ENCODE measurements around the gene CDC42EP5. TPM values are rescaled to one million over a fixed set of nuclear protein-coding genes. Genes with fewer than 3 reads are reported as not detected.
"Not testable (repeated sequence)": the region's sequence is repeated elsewhere in the genome, so short reads cannot be mapped to it uniquely, and the experiment has no call there.

Gene CDC42EP5
- total and polyA plus RNA-seq, 4 donors = 0.28 to 2.2 (median 0.84) TPM; not detected in 1

- Histone ChIP-seq H3K27me3 (ENCODE audit: control insufficient read depth in 4 of 4, insufficient read depth in 4 of 4, low read length in 3 of 4) (no peaks in the 10 kb centered on the region), H3K4me1 (ENCODE audit: control insufficient read depth in 4 of 4, insufficient read depth in 4 of 4, low read length in 3 of 4) (peaks cover 3 to 30% (median 25%) of the 10 kb centered on the region in 4 donors), H3K9me3 (ENCODE audit: control insufficient read depth in 4 of 4, low read length in 3 of 4) (no peaks in the 10 kb centered on the region), H3K27ac (ENCODE audit: low read depth in 1 of 2, low read length in 2 of 2) (peak overlapping the region; percentile 93 to 99), H3K36me3 (ENCODE audit: control insufficient read depth in 4 of 4, insufficient read depth in 3 of 4, low read depth in 1 of 4, low read length in 3 of 4) (peaks cover 7 to 16% (median 13%) of the 10 kb centered on the region in 4 donors), H3K9ac (ENCODE audit: low read depth in 1 of 2, low read length in 2 of 2) (peak overlapping the region; percentile 94 to 98), H3K4me3 (ENCODE audit: low read depth in 1 of 3, low read length in 3 of 3) (peak overlapping the region; percentile 77 to 99 (median 92))
- 1% methylated on average over 34 of the region's 34 CpGs for WGBS
- TF ChIP-seq NR2F2 (IDR thresholded peaks at IDR 0.05) (peak; percentile 49), YY1 (IDR thresholded peaks at IDR 0.05) (peak; percentile 90), RXRA (IDR thresholded peaks at IDR 0.05) (peak in 1 of 2 donors; percentile 34), CTCF (IDR thresholded peaks at IDR 0.05; ENCODE audit: low read depth, low read length, missing input control) (no peak)
- peak; percentile 55 for DNase-seq (ENCODE audit: low spot score)
These were observed 24.9 kb downstream of the CDC42EP5 start for GRCh38 chr19:54448040-54448773.

DNA sequence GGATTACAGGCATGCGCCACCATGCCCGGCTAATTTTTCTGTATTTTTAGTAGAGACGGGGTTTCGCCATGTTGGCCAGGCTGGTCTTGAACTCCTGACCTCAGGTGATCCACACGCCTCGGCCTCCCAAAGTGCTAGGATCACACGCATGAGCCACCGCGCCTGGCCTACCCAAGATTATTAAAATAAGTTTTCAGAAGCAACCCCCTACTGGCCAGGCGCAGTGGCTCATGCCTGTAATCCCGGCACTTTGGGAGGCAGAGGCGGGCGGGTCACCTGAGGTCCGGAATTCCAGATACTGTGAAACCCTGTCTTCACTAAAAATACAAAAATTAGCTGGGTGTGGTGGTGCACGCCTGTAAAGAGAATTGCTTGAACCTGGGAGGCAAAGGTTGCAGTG is 26.7 kb downstream of the CDC42EP5 start:
- 96% methylated on average over 15 of the region's 15 CpGs for WGBS
- not testable (repeated sequence) for H3K27me3 ChIP-seq (ENCODE audit: control insufficient read depth in 4 of 4, insufficient read depth in 4 of 4, low read length in 3 of 4); H3K9ac ChIP-seq (ENCODE audit: low read depth in 1 of 2, low read length in 2 of 2); DNase-seq (ENCODE audit: low spot score); H3K36me3 ChIP-seq (ENCODE audit: control insufficient read depth in 4 of 4, insufficient read depth in 3 of 4, low read depth in 1 of 4, low read length in 3 of 4); H3K9me3 ChIP-seq (ENCODE audit: control insufficient read depth in 4 of 4, low read length in 3 of 4); H3K27ac ChIP-seq (ENCODE audit: low read depth in 1 of 2, low read length in 2 of 2); H3K4me3 ChIP-seq (ENCODE audit: low read depth in 1 of 3, low read length in 3 of 3)
- H3K4me1 ChIP-seq (ENCODE audit: control insufficient read depth in 4 of 4, insufficient read depth in 4 of 4, low read length in 3 of 4) = peaks cover 3 to 28% (median 24%) of the 10 kb centered on the region in 4 donors

- WGBS = 58% methylated on average over 7 of the region's 7 CpGs
- Histone ChIP-seq H3K27me3 (ENCODE audit: control insufficient read depth in 4 of 4, insufficient read depth in 4 of 4, low read length in 3 of 4) (no peaks in the 10 kb centered on the region), H3K9ac (ENCODE audit: low read depth in 1 of 2, low read length in 2 of 2) (no peak overlapping the region), H3K4me3 (ENCODE audit: low read depth in 1 of 3, low read length in 3 of 3) (no peak overlapping the region), H3K4me1 (ENCODE audit: control insufficient read depth in 4 of 4, insufficient read depth in 4 of 4, low read length in 3 of 4) (peaks cover 0 to 12% (median 8%) of the 10 kb centered on the region in 4 donors), H3K27ac (ENCODE audit: low read depth in 1 of 2, low read length in 2 of 2) (no peak overlapping the region), H3K9me3 (ENCODE audit: control insufficient read depth in 4 of 4, low read length in 3 of 4) (no peaks in the 10 kb centered on the region), H3K36me3 (ENCODE audit: control insufficient read depth in 4 of 4, insufficient read depth in 3 of 4, low read depth in 1 of 4, low read length in 3 of 4) (peaks cover 0 to 4% (median under 1%) of the 10 kb centered on the region in 4 donors)
- no peak for DNase-seq (ENCODE audit: low spot score)
- no peak for TF ChIP-seq FOXA2 (IDR thresholded peaks at IDR 0.05)
- peak in 1 of 2 donors; percentile 55 for TF ChIP-seq RXRA (IDR thresholded peaks at IDR 0.05)
- TF ChIP-seq RAD21 (IDR thresholded peaks at IDR 0.05) = no peak
- TF ChIP-seq, protein P1, sequence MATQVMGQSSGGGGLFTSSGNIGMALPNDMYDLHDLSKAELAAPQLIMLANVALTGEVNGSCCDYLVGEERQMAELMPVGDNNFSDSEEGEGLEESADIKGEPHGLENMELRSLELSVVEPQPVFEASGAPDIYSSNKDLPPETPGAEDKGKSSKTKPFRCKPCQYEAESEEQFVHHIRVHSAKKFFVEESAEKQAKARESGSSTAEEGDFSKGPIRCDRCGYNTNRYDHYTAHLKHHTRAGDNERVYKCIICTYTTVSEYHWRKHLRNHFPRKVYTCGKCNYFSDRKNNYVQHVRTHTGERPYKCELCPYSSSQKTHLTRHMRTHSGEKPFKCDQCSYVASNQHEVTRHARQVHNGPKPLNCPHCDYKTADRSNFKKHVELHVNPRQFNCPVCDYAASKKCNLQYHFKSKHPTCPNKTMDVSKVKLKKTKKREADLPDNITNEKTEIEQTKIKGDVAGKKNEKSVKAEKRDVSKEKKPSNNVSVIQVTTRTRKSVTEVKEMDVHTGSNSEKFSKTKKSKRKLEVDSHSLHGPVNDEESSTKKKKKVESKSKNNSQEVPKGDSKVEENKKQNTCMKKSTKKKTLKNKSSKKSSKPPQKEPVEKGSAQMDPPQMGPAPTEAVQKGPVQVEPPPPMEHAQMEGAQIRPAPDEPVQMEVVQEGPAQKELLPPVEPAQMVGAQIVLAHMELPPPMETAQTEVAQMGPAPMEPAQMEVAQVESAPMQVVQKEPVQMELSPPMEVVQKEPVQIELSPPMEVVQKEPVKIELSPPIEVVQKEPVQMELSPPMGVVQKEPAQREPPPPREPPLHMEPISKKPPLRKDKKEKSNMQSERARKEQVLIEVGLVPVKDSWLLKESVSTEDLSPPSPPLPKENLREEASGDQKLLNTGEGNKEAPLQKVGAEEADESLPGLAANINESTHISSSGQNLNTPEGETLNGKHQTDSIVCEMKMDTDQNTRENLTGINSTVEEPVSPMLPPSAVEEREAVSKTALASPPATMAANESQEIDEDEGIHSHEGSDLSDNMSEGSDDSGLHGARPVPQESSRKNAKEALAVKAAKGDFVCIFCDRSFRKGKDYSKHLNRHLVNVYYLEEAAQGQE (IDR thresholded peaks at IDR 0.05) = no peak
- peak; percentile 31 for TF ChIP-seq NR2F2 (IDR thresholded peaks at IDR 0.05)
- TF ChIP-seq HNF4A (conservative IDR thresholded peaks at IDR 0.05) = peak; percentile 42 to 65
- TF ChIP-seq SP1 (IDR thresholded peaks at IDR 0.05) = peak; percentile 15
- no peak for TF ChIP-seq MAX (IDR thresholded peaks at IDR 0.05)
These were observed 28.4 kb downstream of the CDC42EP5 start for GRCh38 chr19:54444737-54445136.
